HepG2 (cell line): ENCODE measurements around the gene ULK4. TPM values are rescaled to one million over a fixed set of nuclear protein-coding genes. Genes with fewer than 3 reads are reported as not detected.

Source experiments
- ATAC-seq: fragments of 200-7000 bp; cut with Tn5 transposase; 3 replicates; pipeline ENCODE4 v1.9.1; 2020; ENCODE audit warnings: mild to moderate bottlenecking, moderate library complexity
- BruUV-seq: library from RNA; stranded (reverse); fragments of 400-500 nt; replicated peaks from 2 replicates; lab custom pipeline; 2021; lab: Mats Ljungman, UMichigan
- CTCF ChIA-PET: fragments of 300-600 bp; formaldehyde crosslinking; extraction: SDS; loops from one replicate; lab custom pipeline; 2021; ENCODE audit warnings: low total read pairs, inconsistent platforms, low intra/inter-chr PET ratio; lab: Yijun Ruan, JAX
- POLR2A ChIA-PET: fragments of 350-600 bp; sonication (Branson Sonifier 250); formaldehyde crosslinking; loops from one replicate; lab custom pipeline; 2020; ENCODE audit warnings: antibody characterized with exemption, inconsistent platforms; lab: Yijun Ruan, JAX
- DNase-seq: peaks from one replicate; pipeline ENCODE4 v3.0.0-alpha.2; 2015; ENCODE audit warnings: low spot score
- FAIRE-seq: peaks from 3 replicates; lab custom pipeline; 2011; peaks lifted over from hg19 to GRCh38; lab: Jason Lieb, UNC
- H2AFZ ChIP-seq: one replicate; pipeline ENCODE4 v1.6.1; 2011; ENCODE audit warnings: low read length, inconsistent platforms
- H3K27ac ChIP-seq: fragments of 300-600 bp; 3 replicates; pipeline ENCODE4 v1.8.0; 2011; ENCODE audit warnings: mixed run types, mild to moderate bottlenecking, mixed read lengths, low read length, inconsistent platforms; ENCODE audit not compliant: insufficient read depth; ENCODE audit errors: extremely low read length
- H3K27me3 ChIP-seq, 2 experiments: fragments of 200-600 bp in 1 of 2; 2 replicates in 1 of 2; 3 replicates in 1 of 2; pipeline versions ENCODE4 v1.6.0 to v1.8.0; 2011; ENCODE audit warnings: low read length in 2 of 2, mild to moderate bottlenecking in 2 of 2, moderate library complexity in 2 of 2, inconsistent platforms in 1 of 2; ENCODE audit not compliant: insufficient read depth in 2 of 2, control insufficient read depth in 1 of 2
- H3K36me3 ChIP-seq, 2 experiments: fragments of 200-600 bp in 1 of 2; replicated peaks in 1 of 2; 2 replicates in 1 of 2; 3 replicates in 1 of 2; pipeline versions ENCODE4 v1.5.1 to v1.8.0; 2011; ENCODE audit warnings: low read length in 2 of 2, inconsistent platforms in 1 of 2; ENCODE audit not compliant: insufficient read depth in 2 of 2, control insufficient read depth in 1 of 2
- H3K4me1 ChIP-seq: 2 replicates; pipeline ENCODE4 v1.5.1; 2012; ENCODE audit warnings: low read length, inconsistent platforms; ENCODE audit not compliant: insufficient read depth
- H3K4me2 ChIP-seq: 2 replicates; pipeline ENCODE4 v1.6.0; 2011; ENCODE audit warnings: low read depth, low read length, inconsistent platforms
- H3K4me3 ChIP-seq, 3 experiments: fragments of 200-600 bp in 1 of 3; sonication (generic), shearing (Covaris generic) in 1 of 3; replicated peaks in 1 of 3; 2 replicates each; pipeline ENCODE4 v1.5.1; 2011 to 2016; ENCODE audit warnings: low read length in 3 of 3, inconsistent platforms in 2 of 3, low read depth in 2 of 3, mild to moderate bottlenecking in 2 of 3, control low read depth in 1 of 3, mixed read lengths in 1 of 3; ENCODE audit not compliant: insufficient read depth in 1 of 3
- H3K79me2 ChIP-seq: one replicate; pipeline ENCODE4 v1.6.1; 2011; ENCODE audit warnings: low read length, inconsistent platforms; ENCODE audit not compliant: insufficient read depth
- H3K9ac ChIP-seq: 2 replicates; pipeline ENCODE4 v1.6.0; 2011; ENCODE audit warnings: mild to moderate bottlenecking, low read depth, low read length, inconsistent platforms; ENCODE audit not compliant: insufficient read depth
- H3K9me3 ChIP-seq: 2 replicates; pipeline ENCODE4 v1.5.1; 2012; ENCODE audit warnings: mild to moderate bottlenecking, low read length
- H4K20me1 ChIP-seq: 2 replicates; pipeline ENCODE4 v1.6.0; 2011; ENCODE audit warnings: inconsistent platforms, mild to moderate bottlenecking, low read length, moderate library complexity; ENCODE audit not compliant: insufficient read depth
- ARNTL ChIP-seq: sonication (generic); formaldehyde crosslinking; IDR thresholded peaks from 2 replicates; pipeline ENCODE4 v1.4.0; 2020; ENCODE audit warnings: mild to moderate bottlenecking, missing genetic modification reagents
- CEBPG ChIP-seq: IDR thresholded peaks from 2 replicates; pipeline ENCODE4 v1.6.1; 2016
- KDM4B ChIP-seq: sonication (generic); formaldehyde crosslinking; IDR thresholded peaks from 2 replicates; pipeline ENCODE4 v1.4.0; 2020; ENCODE audit warnings: missing genetic modification reagents
- MAFG ChIP-seq: sonication (generic); formaldehyde crosslinking; IDR thresholded peaks from 2 replicates; pipeline ENCODE4 v1.5.1; 2020; ENCODE audit warnings: mild to moderate bottlenecking, missing genetic modification reagents
- NFE2L1 ChIP-seq: sonication (generic); formaldehyde crosslinking; IDR thresholded peaks from 2 replicates; pipeline ENCODE4 v1.4.0; 2020; ENCODE audit warnings: missing genetic modification reagents, mild to moderate bottlenecking, borderline replicate concordance
- NR2F2 ChIP-seq: IDR thresholded peaks from 2 replicates; pipeline ENCODE4 v1.6.1; 2012; ENCODE audit warnings: low read depth, inconsistent platforms, borderline replicate concordance
- PTBP1 ChIP-seq: fragments of 200-400 bp; formaldehyde crosslinking; IDR thresholded peaks from 2 replicates; pipeline ENCODE4 v1.6.1; 2018; ENCODE audit warnings: low read length, low read depth; ENCODE audit not compliant: poor library complexity, severe bottlenecking
- RBM39 ChIP-seq: fragments of 200-400 bp; formaldehyde crosslinking; IDR thresholded peaks from one replicate; pipeline ENCODE4 v1.6.1; 2018; ENCODE audit warnings: antibody characterized with exemption, mild to moderate bottlenecking, low read depth, low read length; ENCODE audit not compliant: poor library complexity, severe bottlenecking
- REPIN1 ChIP-seq: sonication (generic); formaldehyde crosslinking; IDR thresholded peaks from 2 replicates; pipeline ENCODE4 v1.8.0; 2022; ENCODE audit warnings: missing genetic modification reagents, low read depth, mild to moderate bottlenecking, borderline replicate concordance
- TGIF2 ChIP-seq: IDR thresholded peaks from 2 replicates; pipeline ENCODE4 v1.6.1; 2016; ENCODE audit warnings: control low read depth, missing compliant biosample characterization
- ZNF530 ChIP-seq: sonication (generic); formaldehyde crosslinking; IDR thresholded peaks from 2 replicates; pipeline ENCODE4 v1.5.0; 2020; ENCODE audit warnings: low read depth, mild to moderate bottlenecking, missing genetic modification reagents
- ZNF768 ChIP-seq: sonication (generic); formaldehyde crosslinking; IDR thresholded peaks from 2 replicates; pipeline ENCODE4 v1.4.0; 2020; ENCODE audit warnings: missing genetic modification reagents
- WGBS: methylation state at CpG from one replicate; pipeline ENCODE4 v1.1.6; 2017; ENCODE audit warnings: low lambda C conversion rate; 5-methylcytosine and 5-hydroxymethylcytosine counted together
- in situ Hi-C: cut with HindIII; loops from 2 replicates; pipeline ENCODE4 v1.10.0; 2017; ENCODE audit warnings: low pct_unique_long_range_greater_than_20kb; ENCODE audit not compliant: extremely low pct_ligation_motif_present
- intact Hi-C: fragments of 100-400 bp; cut with micrococcal nuclease; formaldehyde crosslinking; loops from one replicate; pipeline ENCODE4 v1.10.0; 2022; ENCODE audit not compliant: unreplicated experiment
- polyA plus RNA-seq, 8 experiments: library from polyadenylated mRNA; depleted of rRNA in 3 of 8; stranded (reverse) in 7 of 8; unstranded in 1 of 8; fragments of >200 nt; fragmentation: Illumina TruSeq in 4 of 8; extraction: Trizol in 4 of 8; gene quantifications; 2 replicates each; pipeline versions ENCODE4 v1.2.1 to v1.2.3, GENCODE V29; 2011 to 2016; ENCODE audit warnings: low read depth in 4 of 8, missing spikeins in 1 of 8, mixed read lengths in 1 of 8; ENCODE audit not compliant: insufficient read depth in 1 of 8
- total RNA-seq, 5 experiments: library from RNA; depleted of rRNA; stranded (reverse); fragments of >200 nt; fragmentation: Illumina TruSeq; extraction: Trizol; gene quantifications; 2 replicates each; pipeline ENCODE4 v1.2.3, GENCODE V29; 2016; ENCODE audit warnings: low read depth in 1 of 5
- TF ChIP-seq, protein P1 (sequence below): sonication (generic); formaldehyde crosslinking; IDR thresholded peaks from 2 replicates; pipeline ENCODE4 v1.4.0; 2020; ENCODE audit warnings: missing genetic modification reagents
- TF ChIP-seq, protein P2 (sequence below): IDR thresholded peaks from 2 replicates; pipeline ENCODE4 v1.6.1; 2016; ENCODE audit warnings: low read depth, missing genetic modification reagents, missing compliant biosample characterization
- TF ChIP-seq, protein P3 (sequence below): IDR thresholded peaks from 2 replicates; pipeline ENCODE4 v1.6.1; 2018; ENCODE audit warnings: missing genetic modification reagents, mild to moderate bottlenecking, missing compliant biosample characterization

Gene ULK4
- total and polyA plus RNA-seq, 2 of the 13 experiments (the other 11 are each of a cell fraction or from before 2014, with no cell fraction given): 6.7 to 11.8 TPM

DNA sequence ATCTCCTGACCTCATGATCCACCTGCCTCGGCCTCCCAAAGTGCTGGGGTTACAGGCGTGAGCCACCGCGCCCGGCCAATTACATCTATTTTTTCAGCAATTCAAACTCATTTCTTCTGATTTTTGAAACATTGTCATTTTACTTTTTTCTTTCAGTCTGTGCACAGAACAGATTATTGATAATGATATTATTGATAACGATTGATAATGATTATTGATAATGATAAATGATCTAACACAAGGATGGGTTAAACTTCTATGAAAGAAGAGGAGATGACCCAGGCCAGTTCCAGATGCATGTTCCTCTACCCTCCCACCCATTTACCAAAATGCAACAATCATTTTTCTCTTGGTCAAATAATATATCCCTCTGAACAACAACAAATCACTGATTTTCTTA is 644.6 kb downstream of the ULK4 start:
- H3K4me1 ChIP-seq: peaks cover 14% of the 10 kb centered on the region
- no peak for TF ChIP-seq ARNTL
- no peak for TF ChIP-seq ZNF768 (CRISPR knock-in tag)
- no peak for TF ChIP-seq MAFG (CRISPR knock-in tag)
- no peak for TF ChIP-seq KDM4B (CRISPR knock-in tag)
- TF ChIP-seq REPIN1: no peak
- TF ChIP-seq, protein P1, sequence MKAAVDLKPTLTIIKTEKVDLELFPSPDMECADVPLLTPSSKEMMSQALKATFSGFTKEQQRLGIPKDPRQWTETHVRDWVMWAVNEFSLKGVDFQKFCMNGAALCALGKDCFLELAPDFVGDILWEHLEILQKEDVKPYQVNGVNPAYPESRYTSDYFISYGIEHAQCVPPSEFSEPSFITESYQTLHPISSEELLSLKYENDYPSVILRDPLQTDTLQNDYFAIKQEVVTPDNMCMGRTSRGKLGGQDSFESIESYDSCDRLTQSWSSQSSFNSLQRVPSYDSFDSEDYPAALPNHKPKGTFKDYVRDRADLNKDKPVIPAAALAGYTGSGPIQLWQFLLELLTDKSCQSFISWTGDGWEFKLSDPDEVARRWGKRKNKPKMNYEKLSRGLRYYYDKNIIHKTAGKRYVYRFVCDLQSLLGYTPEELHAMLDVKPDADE: no peak
- TF ChIP-seq, protein P2, sequence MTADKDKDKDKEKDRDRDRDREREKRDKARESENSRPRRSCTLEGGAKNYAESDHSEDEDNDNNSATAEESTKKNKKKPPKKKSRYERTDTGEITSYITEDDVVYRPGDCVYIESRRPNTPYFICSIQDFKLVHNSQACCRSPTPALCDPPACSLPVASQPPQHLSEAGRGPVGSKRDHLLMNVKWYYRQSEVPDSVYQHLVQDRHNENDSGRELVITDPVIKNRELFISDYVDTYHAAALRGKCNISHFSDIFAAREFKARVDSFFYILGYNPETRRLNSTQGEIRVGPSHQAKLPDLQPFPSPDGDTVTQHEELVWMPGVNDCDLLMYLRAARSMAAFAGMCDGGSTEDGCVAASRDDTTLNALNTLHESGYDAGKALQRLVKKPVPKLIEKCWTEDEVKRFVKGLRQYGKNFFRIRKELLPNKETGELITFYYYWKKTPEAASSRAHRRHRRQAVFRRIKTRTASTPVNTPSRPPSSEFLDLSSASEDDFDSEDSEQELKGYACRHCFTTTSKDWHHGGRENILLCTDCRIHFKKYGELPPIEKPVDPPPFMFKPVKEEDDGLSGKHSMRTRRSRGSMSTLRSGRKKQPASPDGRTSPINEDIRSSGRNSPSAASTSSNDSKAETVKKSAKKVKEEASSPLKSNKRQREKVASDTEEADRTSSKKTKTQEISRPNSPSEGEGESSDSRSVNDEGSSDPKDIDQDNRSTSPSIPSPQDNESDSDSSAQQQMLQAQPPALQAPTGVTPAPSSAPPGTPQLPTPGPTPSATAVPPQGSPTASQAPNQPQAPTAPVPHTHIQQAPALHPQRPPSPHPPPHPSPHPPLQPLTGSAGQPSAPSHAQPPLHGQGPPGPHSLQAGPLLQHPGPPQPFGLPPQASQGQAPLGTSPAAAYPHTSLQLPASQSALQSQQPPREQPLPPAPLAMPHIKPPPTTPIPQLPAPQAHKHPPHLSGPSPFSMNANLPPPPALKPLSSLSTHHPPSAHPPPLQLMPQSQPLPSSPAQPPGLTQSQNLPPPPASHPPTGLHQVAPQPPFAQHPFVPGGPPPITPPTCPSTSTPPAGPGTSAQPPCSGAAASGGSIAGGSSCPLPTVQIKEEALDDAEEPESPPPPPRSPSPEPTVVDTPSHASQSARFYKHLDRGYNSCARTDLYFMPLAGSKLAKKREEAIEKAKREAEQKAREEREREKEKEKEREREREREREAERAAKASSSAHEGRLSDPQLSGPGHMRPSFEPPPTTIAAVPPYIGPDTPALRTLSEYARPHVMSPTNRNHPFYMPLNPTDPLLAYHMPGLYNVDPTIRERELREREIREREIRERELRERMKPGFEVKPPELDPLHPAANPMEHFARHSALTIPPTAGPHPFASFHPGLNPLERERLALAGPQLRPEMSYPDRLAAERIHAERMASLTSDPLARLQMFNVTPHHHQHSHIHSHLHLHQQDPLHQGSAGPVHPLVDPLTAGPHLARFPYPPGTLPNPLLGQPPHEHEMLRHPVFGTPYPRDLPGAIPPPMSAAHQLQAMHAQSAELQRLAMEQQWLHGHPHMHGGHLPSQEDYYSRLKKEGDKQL: no peak
- TF ChIP-seq TGIF2 (CRISPR knock-in tag): no peak
- no peak for TF ChIP-seq ZNF530 (CRISPR knock-in tag)
- TF ChIP-seq NFE2L1 (CRISPR knock-in tag): no peak
- TF ChIP-seq NR2F2: no peak
- TF ChIP-seq CEBPG (CRISPR knock-in tag): no peak
- TF ChIP-seq, protein P3, sequence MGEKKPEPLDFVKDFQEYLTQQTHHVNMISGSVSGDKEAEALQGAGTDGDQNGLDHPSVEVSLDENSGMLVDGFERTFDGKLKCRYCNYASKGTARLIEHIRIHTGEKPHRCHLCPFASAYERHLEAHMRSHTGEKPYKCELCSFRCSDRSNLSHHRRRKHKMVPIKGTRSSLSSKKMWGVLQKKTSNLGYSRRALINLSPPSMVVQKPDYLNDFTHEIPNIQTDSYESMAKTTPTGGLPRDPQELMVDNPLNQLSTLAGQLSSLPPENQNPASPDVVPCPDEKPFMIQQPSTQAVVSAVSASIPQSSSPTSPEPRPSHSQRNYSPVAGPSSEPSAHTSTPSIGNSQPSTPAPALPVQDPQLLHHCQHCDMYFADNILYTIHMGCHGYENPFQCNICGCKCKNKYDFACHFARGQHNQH: no peak
- no peak for TF ChIP-seq PTBP1
- TF ChIP-seq RBM39: no peak
- ChIA-PET CTCF (no interaction called here), POLR2A (no interaction called here)
- intact Hi-C loops (no loop called here), in situ Hi-C loops (no loop called here)
- H3K4me2 ChIP-seq: no peak overlapping the region
- no peaks in the 10 kb centered on the region for H4K20me1 ChIP-seq
- H3K9me3 ChIP-seq: no peaks in the 10 kb centered on the region
- H3K27me3 ChIP-seq: no peaks in the 10 kb centered on the region
- no peak overlapping the region for H3K27ac ChIP-seq
- no peak overlapping the region for H3K9ac ChIP-seq
- ATAC-seq (no peak), FAIRE-seq (no peak), DNase-seq (no peak)
- H2AFZ ChIP-seq: no peak overlapping the region
- no peaks in the 10 kb centered on the region for H3K36me3 ChIP-seq
- no peaks in the 10 kb centered on the region for H3K79me2 ChIP-seq
- no TSS peak for BruUV-seq
- no peak overlapping the region for H3K4me3 ChIP-seq
- WGBS: 84% methylated on average over 6 of the region's 6 CpGs
